Peyer's patch (tissue), 4 donors: ENCODE results near the gene LILRB4.
"Not testable (repeated sequence)": the region's sequence is repeated elsewhere in the genome, so short reads cannot be mapped to it uniquely, and the experiment has no call there.

Experiments used
- POLR2A ChIP-seq, 2 donors: fragments of 450-650 bp; IDR thresholded peaks; one replicate each; pipeline ENCODE4 v1.5.1; 2017; ENCODE audit warnings: antibody characterized with exemption in 2 of 2, mild to moderate bottlenecking in 2 of 2, moderate library complexity in 2 of 2
- TF ChIP-seq, protein P1 (sequence below), 6 experiments: fragments of 450-650 bp in 4 of 6; fragments of 200-600 bp in 2 of 6; sonication (generic) in 1 of 6; IDR thresholded peaks; one replicate each; pipeline ENCODE4 v1.5.1; 2017 to 2019; ENCODE audit warnings: antibody characterized with exemption in 6 of 6, mild to moderate bottlenecking in 3 of 6, moderate library complexity in 1 of 6

DNA sequence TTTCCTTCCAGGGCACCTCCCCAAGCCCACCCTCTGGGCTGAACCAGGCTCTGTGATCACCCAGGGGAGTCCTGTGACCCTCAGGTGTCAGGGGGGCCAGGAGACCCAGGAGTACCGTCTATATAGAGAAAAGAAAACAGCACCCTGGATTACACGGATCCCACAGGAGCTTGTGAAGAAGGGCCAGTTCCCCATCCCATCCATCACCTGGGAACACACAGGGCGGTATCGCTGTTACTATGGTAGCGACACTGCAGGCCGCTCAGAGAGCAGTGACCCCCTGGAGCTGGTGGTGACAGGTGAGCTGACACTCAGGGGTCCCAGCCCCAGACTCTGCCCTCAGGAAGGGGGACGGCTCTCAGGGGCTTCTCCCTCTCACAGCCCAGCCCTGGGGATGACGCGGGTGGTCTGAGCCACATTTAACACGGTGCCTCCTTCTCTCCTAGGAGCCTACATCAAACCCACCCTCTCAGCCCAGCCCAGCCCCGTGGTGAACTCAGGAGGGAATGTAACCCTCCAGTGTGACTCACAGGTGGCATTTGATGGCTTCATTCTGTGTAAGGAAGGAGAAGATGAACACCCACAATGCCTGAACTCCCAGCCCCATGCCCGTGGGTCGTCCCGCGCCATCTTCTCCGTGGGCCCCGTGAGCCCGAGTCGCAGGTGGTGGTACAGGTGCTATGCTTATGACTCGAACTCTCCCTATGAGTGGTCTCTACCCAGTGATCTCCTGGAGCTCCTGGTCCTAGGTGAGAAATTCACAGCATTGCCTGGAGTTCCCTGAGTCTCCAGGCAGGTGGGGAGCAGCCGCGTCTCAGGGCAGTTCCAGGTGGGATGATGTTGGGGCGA lies 31.1 kb upstream of the LILRB4 start:
- TF ChIP-seq, protein P1, sequence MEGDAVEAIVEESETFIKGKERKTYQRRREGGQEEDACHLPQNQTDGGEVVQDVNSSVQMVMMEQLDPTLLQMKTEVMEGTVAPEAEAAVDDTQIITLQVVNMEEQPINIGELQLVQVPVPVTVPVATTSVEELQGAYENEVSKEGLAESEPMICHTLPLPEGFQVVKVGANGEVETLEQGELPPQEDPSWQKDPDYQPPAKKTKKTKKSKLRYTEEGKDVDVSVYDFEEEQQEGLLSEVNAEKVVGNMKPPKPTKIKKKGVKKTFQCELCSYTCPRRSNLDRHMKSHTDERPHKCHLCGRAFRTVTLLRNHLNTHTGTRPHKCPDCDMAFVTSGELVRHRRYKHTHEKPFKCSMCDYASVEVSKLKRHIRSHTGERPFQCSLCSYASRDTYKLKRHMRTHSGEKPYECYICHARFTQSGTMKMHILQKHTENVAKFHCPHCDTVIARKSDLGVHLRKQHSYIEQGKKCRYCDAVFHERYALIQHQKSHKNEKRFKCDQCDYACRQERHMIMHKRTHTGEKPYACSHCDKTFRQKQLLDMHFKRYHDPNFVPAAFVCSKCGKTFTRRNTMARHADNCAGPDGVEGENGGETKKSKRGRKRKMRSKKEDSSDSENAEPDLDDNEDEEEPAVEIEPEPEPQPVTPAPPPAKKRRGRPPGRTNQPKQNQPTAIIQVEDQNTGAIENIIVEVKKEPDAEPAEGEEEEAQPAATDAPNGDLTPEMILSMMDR (IDR thresholded peaks at IDR 0.05): not testable (repeated sequence)
- TF ChIP-seq POLR2A (IDR thresholded peaks at IDR 0.05): not testable (repeated sequence)
